HEK293 (cell line): ENCODE data around the gene CCDC102B.

Experiments used
- CTCF ChIA-PET: fragments of 350-600 bp; formaldehyde crosslinking; extraction: SDS; loops from one replicate; lab custom pipeline; 2021; ENCODE audit warnings: antibody characterized with exemption; lab: Yijun Ruan, JAX
- POLR2A ChIA-PET: fragments of 300-600 bp; formaldehyde crosslinking; extraction: SDS; loops from one replicate; lab custom pipeline; 2020; ENCODE audit warnings: antibody characterized with exemption, inconsistent platforms; lab: Yijun Ruan, JAX
- H3K27ac ChIP-seq: fragments of 200-500 bp; sonication (Bioruptor generic); 2 replicates; pipeline ENCODE4 v1.5.1; 2014; ENCODE audit warnings: low read depth, low read length, control low read depth, inconsistent platforms; ENCODE audit errors: extremely low read depth
- H3K36me3 ChIP-seq, 2 experiments: fragments of 200-500 bp in 1 of 2; sonication (Bioruptor generic) in 1 of 2; 1 replicate in 1 of 2; 2 replicates in 1 of 2; pipeline ENCODE4 v1.5.1; 2014 to 2017; ENCODE audit warnings: inconsistent platforms in 2 of 2, low read length in 2 of 2; ENCODE audit not compliant: control insufficient read depth in 2 of 2, insufficient read depth in 1 of 2
- H3K4me1 ChIP-seq: fragments of 200-500 bp; sonication (Bioruptor generic); 2 replicates; pipeline ENCODE4 v1.5.1; 2014; ENCODE audit warnings: mild to moderate bottlenecking, low read length, inconsistent platforms; ENCODE audit not compliant: control insufficient read depth, insufficient read depth
- H3K4me3 ChIP-seq: 2 replicates; pipeline ENCODE4 v1.5.1; 2011; ENCODE audit warnings: low read depth, mild to moderate bottlenecking, control low read depth, low read length, moderate library complexity
- H3K9me3 ChIP-seq: fragments of 200-500 bp; sonication (Bioruptor generic); 2 replicates; pipeline ENCODE4 v1.5.1; 2014; ENCODE audit warnings: low read depth, low read length, inconsistent platforms; ENCODE audit not compliant: control insufficient read depth, insufficient read depth
- GLIS1 ChIP-seq: fragments of 450-650 bp; formaldehyde crosslinking; IDR thresholded peaks from 2 replicates; pipeline ENCODE4 v1.5.1; 2016; ENCODE audit warnings: missing biosample characterization, missing genetic modification characterization
- HOXC10 ChIP-seq: sonication (generic); formaldehyde crosslinking; IDR thresholded peaks from 2 replicates; pipeline ENCODE4 v1.8.1; 2023; ENCODE audit warnings: mild to moderate bottlenecking, missing genetic modification reagents
- KLF9 ChIP-seq: fragments of 450-650 bp; formaldehyde crosslinking; IDR thresholded peaks from 2 replicates; pipeline ENCODE4 v1.5.1; 2016; ENCODE audit warnings: missing biosample characterization, missing genetic modification characterization, low read depth
- MEIS1 ChIP-seq: sonication (generic); formaldehyde crosslinking; IDR thresholded peaks from 2 replicates; pipeline ENCODE4 v1.8.1; 2022; ENCODE audit warnings: missing genetic modification reagents, mild to moderate bottlenecking, borderline replicate concordance
- OVOL3 ChIP-seq: fragments of 450-650 bp; formaldehyde crosslinking; IDR thresholded peaks from 2 replicates; pipeline ENCODE4 v1.5.1; 2016; ENCODE audit warnings: missing biosample characterization, missing genetic modification characterization
- PATZ1 ChIP-seq: fragments of 450-650 bp; formaldehyde crosslinking; IDR thresholded peaks from 2 replicates; pipeline ENCODE4 v1.5.1; 2016; ENCODE audit warnings: missing biosample characterization, missing genetic modification characterization
- SETDB1 ChIP-seq: IDR thresholded peaks from one replicate; pipeline ENCODE4 v1.6.1; 2017; ENCODE audit warnings: mild to moderate bottlenecking, low read length, moderate library complexity, mixed read lengths; ENCODE audit not compliant: insufficient read length
- TCF7L2 ChIP-seq: IDR thresholded peaks from 2 replicates; pipeline ENCODE4 v1.6.1; 2011; ENCODE audit warnings: low read depth, mild to moderate bottlenecking, inconsistent platforms, low read length, moderate library complexity, borderline replicate concordance
- TRIM28 ChIP-seq: IDR thresholded peaks from 2 replicates; pipeline ENCODE4 v1.6.1; 2011; ENCODE audit warnings: low read length, control low read depth, borderline replicate concordance
- WT1 ChIP-seq: fragments of 450-650 bp; formaldehyde crosslinking; IDR thresholded peaks from 2 replicates; pipeline ENCODE4 v1.5.1; 2016; ENCODE audit warnings: missing biosample characterization, missing genetic modification characterization
- ZFHX2 ChIP-seq: fragments of 450-650 bp; formaldehyde crosslinking; conservative IDR thresholded peaks from 2 replicates; pipeline ENCODE4 v1.5.1; 2016; ENCODE audit warnings: missing biosample characterization, missing genetic modification characterization
- ZNF146 ChIP-seq: fragments of 450-650 bp; formaldehyde crosslinking; IDR thresholded peaks from 2 replicates; pipeline ENCODE4 v1.5.1; 2016; ENCODE audit warnings: missing biosample characterization, missing genetic modification characterization
- ZNF157 ChIP-seq: fragments of 450-650 bp; formaldehyde crosslinking; IDR thresholded peaks from 2 replicates; pipeline ENCODE4 v1.5.1; 2016; ENCODE audit warnings: missing biosample characterization, missing genetic modification characterization
- ZNF175 ChIP-seq: fragments of 450-650 bp; formaldehyde crosslinking; IDR thresholded peaks from 2 replicates; pipeline ENCODE4 v1.5.1; 2016; ENCODE audit warnings: missing biosample characterization, missing genetic modification characterization
- ZNF2 ChIP-seq: fragments of 450-650 bp; formaldehyde crosslinking; IDR thresholded peaks from 2 replicates; pipeline ENCODE4 v1.5.1; 2016; ENCODE audit warnings: missing biosample characterization, missing genetic modification characterization
- ZNF239 ChIP-seq: fragments of 450-650 bp; formaldehyde crosslinking; IDR thresholded peaks from 2 replicates; pipeline ENCODE4 v1.5.1; 2016; ENCODE audit warnings: missing biosample characterization, missing genetic modification characterization
- ZNF302 ChIP-seq: fragments of 450-650 bp; formaldehyde crosslinking; IDR thresholded peaks from 2 replicates; pipeline ENCODE4 v1.5.1; 2016; ENCODE audit warnings: missing biosample characterization, missing genetic modification characterization, low read depth
- ZNF311 ChIP-seq: fragments of 450-650 bp; formaldehyde crosslinking; IDR thresholded peaks from 2 replicates; pipeline ENCODE4 v1.5.1; 2017; ENCODE audit warnings: missing biosample characterization, missing genetic modification characterization, borderline replicate concordance
- ZNF362 ChIP-seq: fragments of 450-650 bp; formaldehyde crosslinking; IDR thresholded peaks from 2 replicates; pipeline ENCODE4 v1.5.1; 2016; ENCODE audit warnings: missing biosample characterization, missing genetic modification characterization
- ZNF423 ChIP-seq: fragments of 450-650 bp; formaldehyde crosslinking; IDR thresholded peaks from 2 replicates; pipeline ENCODE4 v1.5.1; 2016; ENCODE audit warnings: missing biosample characterization, missing genetic modification characterization
- ZNF513 ChIP-seq: fragments of 450-650 bp; IDR thresholded peaks from 2 replicates; pipeline ENCODE4 v1.5.1; 2018; ENCODE audit warnings: missing biosample characterization, missing genetic modification characterization
- ZNF548 ChIP-seq: fragments of 450-650 bp; formaldehyde crosslinking; IDR thresholded peaks from 2 replicates; pipeline ENCODE4 v1.5.1; 2016; ENCODE audit warnings: missing biosample characterization, missing genetic modification characterization
- ZNF555 ChIP-seq: fragments of 450-650 bp; formaldehyde crosslinking; conservative IDR thresholded peaks from 2 replicates; pipeline ENCODE4 v1.5.1; 2017; ENCODE audit warnings: missing biosample characterization, mild to moderate bottlenecking, missing genetic modification characterization, inconsistent platforms
- ZNF621 ChIP-seq: fragments of 450-650 bp; formaldehyde crosslinking; IDR thresholded peaks from 2 replicates; pipeline ENCODE4 v1.5.1; 2017; ENCODE audit warnings: missing biosample characterization, missing genetic modification characterization
- ZNF629 ChIP-seq: fragments of 450-650 bp; formaldehyde crosslinking; IDR thresholded peaks from 2 replicates; pipeline ENCODE4 v1.5.1; 2017; ENCODE audit warnings: missing biosample characterization, missing genetic modification characterization
- ZNF660 ChIP-seq: fragments of 450-650 bp; IDR thresholded peaks from 2 replicates; pipeline ENCODE4 v1.5.1; 2018; ENCODE audit warnings: missing biosample characterization, mild to moderate bottlenecking, missing genetic modification characterization
- ZNF777 ChIP-seq: fragments of 450-650 bp; formaldehyde crosslinking; IDR thresholded peaks from 2 replicates; pipeline ENCODE4 v1.5.1; 2017; ENCODE audit warnings: missing biosample characterization, missing genetic modification characterization, borderline replicate concordance
- ZNF837 ChIP-seq: fragments of 450-650 bp; formaldehyde crosslinking; IDR thresholded peaks from 2 replicates; pipeline ENCODE4 v1.5.1; 2016; ENCODE audit warnings: missing biosample characterization, missing genetic modification characterization
- ZSCAN30 ChIP-seq: fragments of 450-650 bp; IDR thresholded peaks from 2 replicates; pipeline ENCODE4 v1.5.1; 2018; ENCODE audit warnings: missing biosample characterization, mild to moderate bottlenecking, missing genetic modification characterization, moderate library complexity
- TF ChIP-seq, protein P1 (sequence below): fragments of 450-650 bp; formaldehyde crosslinking; IDR thresholded peaks from 2 replicates; pipeline ENCODE4 v1.5.1; 2017; ENCODE audit warnings: missing biosample characterization, missing genetic modification characterization

Gene CCDC102B

GRCh38 chr18:68796936-68797690 lies 767 bp upstream of the CCDC102B start:
- POLR2A ChIA-PET: no interaction called here
- H3K9me3 ChIP-seq: no peaks in the 10 kb centered on the region
- no peaks in the 10 kb centered on the region for H3K4me1 ChIP-seq
- H3K36me3 ChIP-seq: no peaks in the 10 kb centered on the region
- TF ChIP-seq ZNF660 (tag by site-specific recombination) (no peak), ZNF362 (tag by site-specific recombination) (no peak), ZSCAN30 (tag by site-specific recombination) (no peak), ZFHX2 (tag by site-specific recombination) (no peak), ZNF555 (tag by site-specific recombination) (no peak), ZNF629 (tag by site-specific recombination) (no peak), ZNF146 (tag by site-specific recombination) (no peak), ZNF157 (tag by site-specific recombination) (no peak), ZNF2 (tag by site-specific recombination) (no peak), ZNF311 (tag by site-specific recombination) (no peak), TCF7L2 (no peak), ZNF239 (tag by site-specific recombination) (no peak), KLF9 (tag by site-specific recombination) (no peak)
- TF ChIP-seq, protein P1, sequence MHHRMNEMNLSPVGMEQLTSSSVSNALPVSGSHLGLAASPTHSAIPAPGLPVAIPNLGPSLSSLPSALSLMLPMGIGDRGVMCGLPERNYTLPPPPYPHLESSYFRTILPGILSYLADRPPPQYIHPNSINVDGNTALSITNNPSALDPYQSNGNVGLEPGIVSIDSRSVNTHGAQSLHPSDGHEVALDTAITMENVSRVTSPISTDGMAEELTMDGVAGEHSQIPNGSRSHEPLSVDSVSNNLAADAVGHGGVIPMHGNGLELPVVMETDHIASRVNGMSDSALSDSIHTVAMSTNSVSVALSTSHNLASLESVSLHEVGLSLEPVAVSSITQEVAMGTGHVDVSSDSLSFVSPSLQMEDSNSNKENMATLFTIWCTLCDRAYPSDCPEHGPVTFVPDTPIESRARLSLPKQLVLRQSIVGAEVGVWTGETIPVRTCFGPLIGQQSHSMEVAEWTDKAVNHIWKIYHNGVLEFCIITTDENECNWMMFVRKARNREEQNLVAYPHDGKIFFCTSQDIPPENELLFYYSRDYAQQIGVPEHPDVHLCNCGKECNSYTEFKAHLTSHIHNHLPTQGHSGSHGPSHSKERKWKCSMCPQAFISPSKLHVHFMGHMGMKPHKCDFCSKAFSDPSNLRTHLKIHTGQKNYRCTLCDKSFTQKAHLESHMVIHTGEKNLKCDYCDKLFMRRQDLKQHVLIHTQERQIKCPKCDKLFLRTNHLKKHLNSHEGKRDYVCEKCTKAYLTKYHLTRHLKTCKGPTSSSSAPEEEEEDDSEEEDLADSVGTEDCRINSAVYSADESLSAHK (tag by site-specific recombination): no peak
- H3K27ac ChIP-seq: no peak overlapping the region
- no peak overlapping the region for H3K4me3 ChIP-seq
- CTCF ChIA-PET: interaction anchor here (0.7 kb wide), 1 partner anchor 191 kb away, joined by 4 read pairs; no protein-coding TSS in a partner anchor

DNA sequence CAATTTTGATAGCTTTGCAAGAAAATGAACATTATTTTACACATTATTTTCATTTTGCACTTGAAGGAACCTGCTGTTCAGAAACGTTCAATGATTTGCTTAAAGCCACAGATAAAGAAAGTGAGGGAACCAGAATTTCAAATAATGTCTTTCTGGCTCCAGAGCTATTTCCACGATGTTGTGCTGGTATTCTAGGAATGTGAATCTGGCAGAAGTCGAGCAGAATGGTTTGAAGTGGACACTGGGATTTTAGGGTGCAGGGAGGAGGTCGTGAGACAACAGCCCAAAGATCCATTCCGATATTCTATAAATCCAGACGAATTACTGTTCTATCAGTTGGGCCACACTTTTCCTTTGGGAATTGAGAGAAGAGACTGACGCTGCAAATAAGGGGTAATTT lies 2.2 kb downstream of the CCDC102B start:
- TF ChIP-seq ZNF629 (tag by site-specific recombination): no peak
- no peak for TF ChIP-seq HOXC10 (CRISPR knock-in tag)
- no peak for TF ChIP-seq MEIS1 (CRISPR knock-in tag)
- TF ChIP-seq PATZ1 (tag by site-specific recombination): no peak
- no peak for TF ChIP-seq ZNF423
- no peak for TF ChIP-seq OVOL3 (tag by site-specific recombination)
- TF ChIP-seq ZNF837 (tag by site-specific recombination): no peak
- TF ChIP-seq GLIS1 (tag by site-specific recombination): no peak
- TF ChIP-seq ZNF175 (tag by site-specific recombination): no peak
- no peak for TF ChIP-seq TRIM28
- no peak for TF ChIP-seq WT1 (tag by site-specific recombination)
- TF ChIP-seq ZNF239 (tag by site-specific recombination): no peak
- TF ChIP-seq ZNF302 (tag by site-specific recombination): no peak
- TF ChIP-seq ZNF548 (tag by site-specific recombination): no peak
- no peak for TF ChIP-seq SETDB1
- no peak for TF ChIP-seq ZNF513 (tag by site-specific recombination)
- TF ChIP-seq ZNF621: no peak
- no peak for TF ChIP-seq ZNF777
- TF ChIP-seq, all 188 proteins: peak for 0
- ChIA-PET POLR2A (no interaction called here), CTCF (interaction anchor here (0.5 kb wide), 1 partner anchor 1307 kb away, joined by 3 read pairs; no protein-coding TSS in a partner anchor)
- Histone ChIP-seq H3K9me3 (no peaks in the 10 kb centered on the region), H3K36me3 (no peaks in the 10 kb centered on the region), H3K4me3 (no peak overlapping the region), H3K27ac (no peak overlapping the region), H3K4me1 (no peaks in the 10 kb centered on the region)
